GM12878 (cell line): Measurements from ENCODE around the gene MFSD6. TPM values are rescaled to one million over a fixed set of nuclear protein-coding genes. Genes with fewer than 3 reads are reported as not detected.

Source experiments
- ATAC-seq: fragments of 200-7000 bp; cut with Tn5 transposase; 3 replicates; pipeline ENCODE4 v1.9.1; 2020; ENCODE audit warnings: mild to moderate bottlenecking, moderate library complexity
- BruUV-seq: library from RNA; stranded (reverse); fragments of 400-500 nt; replicated peaks from 2 replicates; lab custom pipeline; 2021; lab: Mats Ljungman, UMichigan
- CTCF ChIA-PET: fragments of 300-600 bp; sonication (Branson Sonifier 250); formaldehyde crosslinking; extraction: SDS; loops from one replicate; lab custom pipeline; 2021; ENCODE audit warnings: inconsistent platforms; lab: Yijun Ruan, JAX
- POLR2A ChIA-PET: fragments of 350-600 bp; formaldehyde crosslinking; extraction: SDS; loops from one replicate; lab custom pipeline; 2021; ENCODE audit warnings: inconsistent platforms; lab: Charles Lee
- RAD21 ChIA-PET: fragments of 300-600 bp; sonication (Branson Sonifier 250); formaldehyde crosslinking; loops from one replicate; lab custom pipeline; 2023; ENCODE audit warnings: antibody characterized with exemption; ENCODE audit not compliant: unreplicated experiment; lab: Charles Lee
- SMC1A ChIA-PET: fragments of 300-600 bp; sonication (Branson Sonifier 250); formaldehyde crosslinking; loops from one replicate; lab custom pipeline; 2023; ENCODE audit not compliant: unreplicated experiment, uncharacterized antibody; lab: Charles Lee
- DNase-seq: peaks from one replicate; pipeline ENCODE4 v3.0.0-alpha.2; 2011; ENCODE audit warnings: low read depth, low spot score
- FAIRE-seq: peaks from 3 replicates; lab custom pipeline; 2011; peaks lifted over from hg19 to GRCh38; lab: Jason Lieb, UNC
- H2AFZ ChIP-seq: 2 replicates; pipeline ENCODE4 v1.6.0; 2011; ENCODE audit warnings: low read depth, low read length, control low read depth; ENCODE audit not compliant: control insufficient read depth
- H3K27ac ChIP-seq: 2 replicates; pipeline ENCODE4 v1.5.1; 2011; ENCODE audit warnings: control low read depth; ENCODE audit not compliant: control insufficient read depth, insufficient read depth
- H3K27me3 ChIP-seq, 2 experiments: replicated peaks in 1 of 2; 2 replicates each; pipeline versions ENCODE4 v1.6.0 to v1.6.1; 2011; ENCODE audit warnings: low read length in 1 of 2; ENCODE audit not compliant: control insufficient read depth in 2 of 2, insufficient read depth in 2 of 2
- H3K36me3 ChIP-seq, 2 experiments: 2 replicates each; pipeline ENCODE4 v1.5.1; 2011; ENCODE audit warnings: low read length in 1 of 2; ENCODE audit not compliant: control insufficient read depth in 2 of 2, insufficient read depth in 2 of 2
- H3K4me1 ChIP-seq: 2 replicates; pipeline ENCODE4 v1.6.1; 2011; ENCODE audit warnings: mild to moderate bottlenecking, low read length, moderate library complexity, mixed read lengths; ENCODE audit not compliant: control insufficient read depth, insufficient read depth
- H3K4me2 ChIP-seq: 2 replicates; pipeline ENCODE4 v1.6.0; 2011; ENCODE audit warnings: control low read depth; ENCODE audit not compliant: control insufficient read depth, insufficient read depth
- H3K4me3 ChIP-seq: fragments of 200-600 bp; sonication (generic); 2 replicates; pipeline ENCODE4 v1.5.1; 2016
- H3K79me2 ChIP-seq: 2 replicates; pipeline ENCODE4 v1.6.0; 2011; ENCODE audit warnings: low read length; ENCODE audit not compliant: control insufficient read depth, insufficient read depth
- H3K9ac ChIP-seq: 2 replicates; pipeline ENCODE4 v1.8.0; 2011; ENCODE audit warnings: low read length, control low read depth, mixed read lengths; ENCODE audit not compliant: control insufficient read depth, insufficient read depth
- H3K9me3 ChIP-seq: replicated peaks from 3 replicates; pipeline ENCODE4 v1.5.1; 2011; ENCODE audit warnings: mild to moderate bottlenecking, low read length; ENCODE audit not compliant: control insufficient read depth, insufficient read depth
- H4K20me1 ChIP-seq: 2 replicates; pipeline ENCODE4 v1.6.0; 2011; ENCODE audit not compliant: control insufficient read depth, insufficient read depth
- BHLHE40 ChIP-seq, 2 experiments: fragments of 450-650 bp in 1 of 2; IDR thresholded peaks; 2 replicates each; pipeline ENCODE4 v1.6.1; 2011 to 2017; ENCODE audit warnings: low read depth in 2 of 2, borderline replicate concordance in 1 of 2, improper control_type of control experiment in 1 of 2, low read length in 1 of 2, mild to moderate bottlenecking in 1 of 2
- BMI1 ChIP-seq: fragments of 450-650 bp; IDR thresholded peaks from 2 replicates; pipeline ENCODE4 v1.6.1; 2016; ENCODE audit warnings: mild to moderate bottlenecking, moderate library complexity, borderline replicate concordance
- CBX3 ChIP-seq: fragments of 200-600 bp; sonication (generic); IDR thresholded peaks from 2 replicates; pipeline ENCODE4 v1.6.1; 2016; ENCODE audit warnings: low read depth, borderline replicate concordance
- CHD2 ChIP-seq: IDR thresholded peaks from 2 replicates; pipeline ENCODE4 v1.6.1; 2011; ENCODE audit warnings: low read depth, low read length, improper control_type of control experiment, borderline replicate concordance
- FOS ChIP-seq: IDR thresholded peaks from 3 replicates; pipeline ENCODE4 v1.6.1; 2011; ENCODE audit warnings: borderline replicate concordance; ENCODE audit not compliant: insufficient read length; ENCODE audit errors: extremely low read depth
- IKZF2 ChIP-seq, 2 experiments: fragments of 450-650 bp; IDR thresholded peaks; 2 replicates each; pipeline ENCODE4 v1.6.1; 2017; ENCODE audit warnings: mild to moderate bottlenecking in 2 of 2, moderate library complexity in 2 of 2
- KLF5 ChIP-seq: fragments of 450-650 bp; IDR thresholded peaks from 2 replicates; pipeline ENCODE4 v1.6.1; 2014; ENCODE audit warnings: mild to moderate bottlenecking; ENCODE audit not compliant: partially characterized antibody
- MEF2A ChIP-seq: IDR thresholded peaks from 2 replicates; pipeline ENCODE4 v1.6.1; 2011; ENCODE audit warnings: low read depth, mild to moderate bottlenecking, low read length, moderate library complexity; ENCODE audit not compliant: insufficient read depth
- MYC ChIP-seq: IDR thresholded peaks from 2 replicates; pipeline ENCODE4 v1.6.1; 2011; ENCODE audit warnings: mild to moderate bottlenecking, low read length, moderate library complexity, inconsistent platforms; ENCODE audit not compliant: insufficient read depth, insufficient replicate concordance, insufficient read length, severe bottlenecking
- NFIC ChIP-seq: IDR thresholded peaks from 2 replicates; pipeline ENCODE4 v1.6.1; 2012; ENCODE audit warnings: low read depth, mild to moderate bottlenecking, inconsistent platforms, low read length, moderate library complexity
- PAX5 ChIP-seq: IDR thresholded peaks from 2 replicates; pipeline ENCODE4 v1.6.1; 2011; ENCODE audit warnings: low read depth, low read length, borderline replicate concordance
- PAX8 ChIP-seq: fragments of 450-650 bp; IDR thresholded peaks from 2 replicates; pipeline ENCODE4 v1.6.1; 2017; ENCODE audit warnings: mild to moderate bottlenecking, moderate library complexity
- PML ChIP-seq: IDR thresholded peaks from 2 replicates; pipeline ENCODE4 v1.6.1; 2012; ENCODE audit warnings: low read length, inconsistent platforms
- POU2F2 ChIP-seq: IDR thresholded peaks from 3 replicates; pipeline ENCODE4 v1.6.1; 2011; ENCODE audit warnings: low read depth, mild to moderate bottlenecking, low read length, borderline replicate concordance
- RAD21 ChIP-seq: IDR thresholded peaks from 2 replicates; pipeline ENCODE4 v1.6.1; 2011; ENCODE audit warnings: mild to moderate bottlenecking, low read depth, low read length, moderate library complexity; ENCODE audit not compliant: insufficient read depth
- RB1 ChIP-seq: fragments of 450-650 bp; formaldehyde crosslinking; IDR thresholded peaks from 2 replicates; pipeline ENCODE4 v1.6.1; 2017; ENCODE audit warnings: mild to moderate bottlenecking, borderline replicate concordance
- RBBP5 ChIP-seq: fragments of 200-600 bp; sonication (generic); conservative IDR thresholded peaks from 2 replicates; pipeline ENCODE4 v1.6.1; 2016
- TBL1XR1 ChIP-seq: IDR thresholded peaks from 2 replicates; pipeline ENCODE4 v1.6.1; 2012; ENCODE audit warnings: low read depth, low read length, improper control_type of control experiment
- TCF7 ChIP-seq: IDR thresholded peaks from 2 replicates; pipeline ENCODE4 v1.6.1; 2014; ENCODE audit warnings: antibody characterized with exemption, borderline replicate concordance
- YY1 ChIP-seq: IDR thresholded peaks from 2 replicates; pipeline ENCODE4 v1.6.1; 2011; ENCODE audit warnings: low read depth, mild to moderate bottlenecking, low read length
- ZNF592 ChIP-seq: fragments of 450-650 bp; IDR thresholded peaks from 2 replicates; pipeline ENCODE4 v1.6.1; 2017; ENCODE audit warnings: mild to moderate bottlenecking, moderate library complexity
- ZSCAN29 ChIP-seq: fragments of 450-650 bp; IDR thresholded peaks from 2 replicates; pipeline ENCODE4 v1.6.1; 2017; ENCODE audit warnings: mild to moderate bottlenecking, moderate library complexity
- WGBS: methylation state at CpG from one replicate; pipeline ENCODE4 v1.1.6; 2016; ENCODE audit warnings: low lambda C conversion rate; ENCODE audit not compliant: insufficient replicate concordance, insufficient coverage; ENCODE audit errors: missing lambda C conversion rate; 5-methylcytosine and 5-hydroxymethylcytosine counted together
- in situ Hi-C: fragments of 300-500 bp; cut with MboI; formaldehyde crosslinking; loops from 9 replicates; pipeline ENCODE4 v1.14.3; 2018; ENCODE audit warnings: mixed read lengths
- intact Hi-C: fragments of 100-400 bp; cut with micrococcal nuclease; formaldehyde crosslinking; loops from one replicate; pipeline ENCODE4 v1.14.2; 2022; ENCODE audit not compliant: unreplicated experiment
- polyA plus RNA-seq, 11 experiments: library from polyadenylated mRNA; depleted of rRNA in 4 of 11; unstranded in 6 of 11; stranded (reverse) in 5 of 11; fragments of >200 nt; fragmentation: Nextera tagmentation in 4 of 11; fragmentation: Illumina TruSeq in 1 of 11; extraction: Ambion mirVana in 4 of 11; extraction: Trizol in 1 of 11; gene quantifications; 1 replicate in 1 of 11; 2 replicates in 10 of 11; pipeline versions ENCODE4 v1.2.1 to v1.2.3, GENCODE V29; 2011 to 2016; ENCODE audit warnings: inconsistent platforms in 2 of 11, missing spikeins in 2 of 11, low read depth in 1 of 11
- total RNA-seq, 4 experiments: library from RNA; depleted of rRNA in 3 of 4; stranded (reverse); fragments of >200 nt in 3 of 4; fragmentation: Illumina TruSeq in 1 of 4; extraction: Trizol in 1 of 4; gene quantifications; 2 replicates each; pipeline versions ENCODE4 v1.2.1 to v1.2.3, GENCODE V29; 2013 to 2021

The MFSD6 gene
- total and polyA plus RNA-seq, 10 of the 15 experiments (the other 5 are each of a cell fraction or from before 2014, with no cell fraction given), result 6.7 to 42.6 (median 24.2) TPM

GRCh38 chr2:190505696-190506095 is 97.5 kb downstream of the MFSD6 start (continued):
- no peak for TF ChIP-seq CHD2
- no peak for TF ChIP-seq IKZF2 (IDR thresholded peaks at IDR 0.05)
- TF ChIP-seq ZSCAN29, result no peak
- TF ChIP-seq YY1, result no peak

GRCh38 chr2:190506666-190507065 is 98.5 kb downstream of the MFSD6 start:
- intact Hi-C loops, result no loop called here
- FAIRE-seq (no peak), DNase-seq (no peak), ATAC-seq (no peak)
- no peak overlapping the region for H3K4me2 ChIP-seq
- ChIA-PET POLR2A (interaction anchor here (1.0 kb wide), 1 partner anchor 23 kb away, joined by 3 read pairs; no protein-coding TSS in a partner anchor), CTCF (interaction anchor here (2.2 kb wide), 1 partner anchor 123 kb away, joined by 13 read pairs; no protein-coding TSS in a partner anchor), SMC1A (interaction anchor here (0.6 to 2.1 kb wide), 6 partner anchors 11 to 123 kb away, joined by 3 to 5 read pairs (median 4); no protein-coding TSS in a partner anchor), RAD21 (interaction anchor here (1.4 kb wide), 1 partner anchor 26 kb away, joined by 4 read pairs; no protein-coding TSS in a partner anchor)
- TF ChIP-seq TBL1XR1 (no peak), ZNF592 (no peak), TCF7 (no peak), POU2F2 (no peak), KLF5 (no peak), CBX3 (no peak), RAD21 (no peak), PAX8 (no peak), RBBP5 (no peak), RB1 (no peak), NFIC (no peak), PAX5 (no peak), MEF2A (no peak), BHLHE40 (IDR thresholded peaks at IDR 0.05; ENCODE audit: borderline replicate concordance in 1 of 2, low read depth in 2 of 2, low read length in 1 of 2) (no peak), FOS (no peak), MYC (no peak), PML (no peak), BMI1 (no peak)
- H3K27ac ChIP-seq, result no peak overlapping the region
- H3K36me3 ChIP-seq, result peaks cover 0 to 8% of the 10 kb centered on the region in 2 experiments; a peak in 3 of 4 replicates
- H3K4me3 ChIP-seq, result no peak overlapping the region
- no peaks in the 10 kb centered on the region for H3K27me3 ChIP-seq
- H2AFZ ChIP-seq, result no peak overlapping the region
- no peaks in the 10 kb centered on the region for H4K20me1 ChIP-seq
- H3K4me1 ChIP-seq, result no peaks in the 10 kb centered on the region
- BruUV-seq, result no TSS peak
- no peaks in the 10 kb centered on the region for H3K79me2 ChIP-seq
- in situ Hi-C loops, result loop anchor here (5.0 to 10.0 kb wide), 2 partner anchors 119 to 422 kb away; no protein-coding TSS in a partner anchor
- WGBS, result 4% methylated on average over 2 of the region's 2 CpGs
- H3K9me3 ChIP-seq, result no peaks in the 10 kb centered on the region
- H3K9ac ChIP-seq, result no peak overlapping the region
